HG02642 (cell line): ENCODE data around the gene RNU6-7.
A peak's percentile ranks its signal among the peaks of the same experiment; 100 is the strongest.

ENCODE experiments used
- ATAC-seq: cut with Tn5 transposase; IDR thresholded peaks from one replicate; pipeline ENCODE4 v1.9.1; 2021; ENCODE audit warnings: mild to moderate bottlenecking; ENCODE audit not compliant: unreplicated experiment, poor library complexity

The RNU6-7 gene

DNA sequence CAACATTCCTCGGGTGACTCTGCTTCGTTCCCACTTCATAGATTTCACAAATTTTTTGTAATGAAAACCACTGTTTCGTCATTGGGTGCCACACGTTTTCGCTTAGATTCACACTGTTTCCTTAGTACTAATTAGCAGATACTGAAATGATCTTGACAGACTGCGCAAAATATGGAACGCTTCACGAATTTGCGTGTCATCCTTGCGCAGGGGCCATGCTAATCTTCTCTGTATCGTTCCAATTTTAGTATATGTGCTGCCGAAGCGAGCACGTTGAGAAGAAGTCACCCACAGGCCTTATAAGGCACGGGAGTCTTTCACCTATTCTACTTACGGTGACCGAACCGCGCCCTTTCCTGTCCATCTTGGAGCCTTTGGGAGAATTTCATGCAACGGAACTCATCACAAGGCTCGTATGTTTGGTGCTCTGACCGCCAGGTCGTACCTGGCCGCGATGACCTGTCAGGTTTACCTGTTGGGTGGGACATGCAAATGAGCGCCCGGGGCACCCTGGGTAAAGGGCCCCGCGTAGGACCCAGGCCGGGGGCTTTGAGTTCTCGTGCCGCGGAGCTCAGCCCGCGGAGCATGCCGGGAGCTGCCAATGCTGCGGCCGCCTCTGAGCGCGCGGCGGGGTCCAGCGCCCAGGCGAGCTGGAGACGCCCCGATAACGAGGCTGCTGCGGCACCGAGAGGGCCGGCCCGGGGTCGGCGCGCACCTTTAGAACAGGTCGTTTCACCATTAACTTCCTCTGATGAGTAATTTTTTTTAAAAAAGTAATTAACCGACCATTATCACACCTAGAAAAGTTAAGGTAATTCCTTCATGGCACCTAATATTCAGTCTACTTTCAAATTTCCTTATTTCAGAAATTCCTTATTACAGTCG lies 1.4 kb downstream of the RNU6-7 start, which contains the start of gene RNU6-8:
Gene RNU6-8, minus strand, starts transcription at position 272 of the 885 bp plus-strand sequence.
- ATAC-seq = peak; percentile 77

DNA sequence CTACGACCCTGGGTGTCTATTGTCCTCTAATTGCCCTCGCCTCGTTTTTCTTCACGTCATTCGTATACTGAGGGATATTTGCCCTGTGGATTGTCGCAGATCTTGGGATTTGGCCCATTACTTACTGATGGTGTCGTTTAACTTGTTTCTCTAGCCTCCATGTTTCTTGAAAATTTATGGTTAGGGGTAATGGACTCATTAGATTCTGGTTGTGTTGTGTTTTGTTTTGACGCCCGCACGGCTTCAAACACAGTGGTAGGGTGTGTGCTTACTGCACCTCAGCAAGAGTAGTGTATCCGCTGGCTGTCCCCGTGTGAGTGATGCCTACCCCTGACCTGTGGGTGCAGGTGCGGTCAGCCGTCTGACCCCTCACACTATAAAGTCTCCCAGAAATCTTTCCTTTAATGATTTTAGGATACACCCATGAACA lies 2.1 kb downstream of the RNU6-7 start:
- no peak for ATAC-seq

DNA sequence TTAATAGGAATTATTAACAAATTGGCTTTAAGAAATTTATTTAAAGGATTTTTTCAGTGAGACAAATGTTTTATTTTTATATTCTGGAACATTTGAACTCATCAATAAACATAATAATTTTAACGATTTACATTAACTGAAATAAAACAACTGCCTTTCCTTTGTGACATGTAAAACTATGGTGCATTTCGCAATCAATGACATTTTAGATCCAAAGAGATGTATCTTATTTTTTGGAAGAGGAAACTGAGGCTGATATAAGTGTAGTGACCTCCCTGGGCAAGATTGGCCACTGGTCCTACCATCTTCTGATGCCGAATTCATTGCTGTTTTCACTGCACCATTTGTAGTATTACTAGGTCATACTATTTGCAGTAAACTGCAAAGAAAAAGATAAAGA lies 3.7 kb downstream of the RNU6-7 start:
- no peak for ATAC-seq

GRCh38 chr14:32205984-32206383 lies 4.1 kb downstream of the RNU6-7 start:
- no peak for ATAC-seq

DNA sequence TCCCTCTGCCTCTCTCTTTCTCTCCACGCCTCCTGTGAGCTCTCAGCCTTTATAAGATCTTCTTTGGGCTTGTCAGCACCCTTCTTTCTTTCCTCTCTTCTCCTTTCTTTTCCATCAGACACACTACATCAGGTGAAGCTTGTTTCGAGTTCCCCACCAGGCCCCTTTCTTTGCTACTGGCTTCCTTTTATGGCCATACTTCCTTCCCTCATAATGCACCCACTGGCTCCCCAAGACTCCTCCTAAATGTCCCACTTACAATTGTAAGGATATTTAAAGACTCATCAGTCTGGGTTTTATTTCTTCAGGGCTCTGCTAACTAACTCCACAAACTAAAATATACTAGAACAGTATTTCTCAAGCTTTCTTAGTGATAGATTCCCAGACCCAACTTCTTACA lies 4.7 kb downstream of the RNU6-7 start:
- no peak for ATAC-seq

DNA sequence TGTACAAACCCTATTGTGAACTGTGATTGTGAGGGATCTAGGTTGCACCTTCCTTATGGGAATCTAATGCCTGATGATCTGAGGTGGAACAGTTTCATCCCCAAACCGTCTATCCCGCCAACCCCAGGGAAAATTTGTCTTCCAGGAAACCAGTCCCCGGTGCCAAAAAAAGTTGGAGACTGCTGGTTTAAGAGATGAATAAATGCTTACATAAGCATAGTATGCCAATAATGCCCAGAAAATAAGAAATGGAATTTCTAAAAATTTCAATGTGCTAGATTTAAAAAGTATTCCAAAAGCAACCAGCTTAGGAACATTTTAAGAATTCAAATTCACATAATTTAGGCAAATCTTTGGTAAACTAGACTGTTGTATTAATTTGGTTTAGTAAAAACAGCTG lies 6.6 kb downstream of the RNU6-7 start:
- ATAC-seq = no peak

DNA sequence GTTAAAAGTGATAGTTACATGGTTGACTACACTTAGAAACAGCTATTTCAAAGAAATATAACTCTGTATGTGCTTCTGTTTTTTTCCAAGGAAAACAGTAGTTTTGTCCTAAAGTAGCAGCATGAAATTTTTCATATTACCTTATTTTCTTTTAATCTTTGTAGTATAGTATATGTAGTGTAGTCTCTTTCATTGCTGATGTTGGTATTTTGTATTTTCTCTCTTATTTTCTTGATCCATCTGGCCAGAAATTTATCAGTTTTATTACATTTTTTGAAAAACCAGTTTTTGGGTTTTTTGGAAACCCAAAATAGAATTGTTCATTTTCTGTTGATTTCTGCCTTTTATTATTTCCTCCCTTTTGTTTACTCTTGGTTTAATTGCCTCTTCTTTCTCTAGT lies 7.6 kb downstream of the RNU6-7 start:
- no peak for ATAC-seq

DNA sequence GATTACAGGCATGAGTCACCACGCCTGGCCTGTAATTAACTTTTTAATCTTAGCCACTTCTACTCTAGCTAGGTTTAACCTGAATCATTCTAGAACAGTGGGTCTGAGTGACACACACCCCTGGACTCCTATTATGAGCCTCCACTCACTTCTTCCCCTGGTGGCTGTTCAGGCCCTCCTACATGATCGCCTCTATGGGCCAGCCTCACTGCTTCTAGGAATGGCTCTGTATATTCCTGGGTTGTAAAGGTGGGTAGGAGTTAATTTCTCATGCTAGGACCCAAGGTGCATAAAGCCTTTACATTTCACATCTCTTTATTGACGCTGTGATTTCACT lies 9.2 kb downstream of the RNU6-7 start:
- no peak for ATAC-seq

DNA sequence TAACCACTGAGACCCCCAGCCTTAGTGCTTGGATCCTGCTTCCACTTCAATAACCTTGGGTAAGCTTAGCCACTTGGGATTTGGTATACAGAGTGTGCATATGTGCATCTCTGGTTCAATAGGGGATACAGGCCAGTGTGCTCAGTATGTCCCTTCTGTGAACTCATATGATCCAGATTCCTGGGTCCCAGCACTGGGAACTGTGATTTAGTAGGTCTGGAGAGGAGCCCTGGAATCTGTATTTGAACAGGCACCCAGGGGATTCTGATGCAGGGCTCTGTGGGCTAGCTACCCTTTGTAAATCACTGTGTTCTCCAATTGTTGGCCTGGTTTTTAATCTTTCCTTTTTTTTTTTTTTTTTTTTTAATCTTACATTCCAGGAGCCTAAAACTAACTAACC lies 11.0 kb downstream of the RNU6-7 start:
- ATAC-seq = no peak

- ATAC-seq = no peak
These were observed 15.5 kb downstream of the RNU6-7 start for GRCh38 chr14:32217301-32217700.

DNA sequence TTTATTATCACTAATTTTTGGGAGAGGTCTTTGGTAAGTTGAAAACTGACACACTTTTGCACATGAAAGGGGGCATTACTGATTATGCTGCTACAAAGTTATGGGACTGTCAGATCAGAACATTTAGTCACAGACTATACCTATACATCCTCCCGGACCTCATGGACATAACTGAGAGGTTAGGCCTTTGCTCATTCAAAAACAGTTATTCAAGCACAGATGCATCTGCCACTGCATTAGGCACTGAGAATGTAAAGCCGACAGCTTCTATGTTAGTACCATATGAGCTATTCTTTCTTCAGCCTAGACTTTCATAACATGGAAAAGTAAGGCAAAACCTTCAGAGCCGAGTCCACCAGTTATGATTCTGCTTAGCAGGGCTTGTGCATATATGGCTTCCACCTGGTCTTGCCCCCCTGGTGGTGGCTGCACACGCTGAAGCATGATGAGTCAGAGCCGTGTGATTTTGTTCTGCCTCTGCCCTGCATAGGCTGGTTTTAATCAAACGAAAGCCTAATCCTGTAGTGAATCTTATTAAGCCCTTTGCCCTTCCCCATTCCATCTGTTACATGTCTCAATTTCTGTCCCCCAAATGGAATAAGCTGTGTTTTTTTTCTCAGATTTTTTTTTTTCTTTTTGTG lies 23.0 kb downstream of the RNU6-7 start:
- ATAC-seq = no peak

DNA sequence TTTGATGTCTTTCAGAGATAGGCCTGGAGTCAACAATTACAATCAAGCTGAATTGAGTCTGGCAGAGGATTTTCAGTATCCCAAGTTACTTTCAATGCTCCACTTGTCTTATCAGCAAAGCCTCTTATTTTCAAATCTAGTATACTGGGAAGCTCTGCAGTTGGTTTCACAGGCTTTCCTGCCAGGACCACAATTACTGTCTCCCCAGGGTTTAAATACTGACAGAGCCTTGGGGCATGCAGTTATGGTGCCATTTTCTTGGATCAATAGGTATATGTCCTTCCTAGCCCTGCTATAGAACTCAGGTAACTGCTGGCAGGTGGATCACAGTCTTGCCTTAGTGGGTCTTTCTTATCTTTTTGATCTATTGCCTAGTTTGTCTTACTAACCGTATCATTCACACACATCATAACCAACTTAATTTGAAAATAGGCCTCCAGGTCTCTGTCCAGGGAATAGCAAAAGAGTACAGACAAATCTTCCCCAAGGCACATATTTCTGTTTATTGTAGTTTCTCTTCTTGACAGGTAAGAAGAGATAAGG lies 23.6 kb downstream of the RNU6-7 start:
- no peak for ATAC-seq

DNA sequence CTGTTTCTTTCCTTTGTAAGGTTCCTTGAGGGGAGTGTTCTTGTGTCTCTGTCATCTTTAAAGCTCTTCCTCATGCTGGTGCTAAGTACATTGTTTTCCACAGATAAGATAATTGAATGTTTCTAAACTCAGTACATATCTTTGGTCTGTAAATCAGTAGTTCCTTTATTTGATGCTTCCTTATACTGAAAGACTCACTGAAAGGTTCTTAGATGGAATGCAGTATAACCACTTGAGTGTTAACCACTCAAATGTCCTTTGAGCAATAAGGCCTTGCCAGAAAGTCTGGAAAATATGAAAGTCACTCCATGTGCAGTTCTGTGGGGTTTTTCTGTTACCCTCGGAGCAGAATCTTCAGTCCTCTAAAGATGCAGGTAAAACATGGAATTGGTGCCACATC lies 24.2 kb downstream of the RNU6-7 start:
- no peak for ATAC-seq

DNA sequence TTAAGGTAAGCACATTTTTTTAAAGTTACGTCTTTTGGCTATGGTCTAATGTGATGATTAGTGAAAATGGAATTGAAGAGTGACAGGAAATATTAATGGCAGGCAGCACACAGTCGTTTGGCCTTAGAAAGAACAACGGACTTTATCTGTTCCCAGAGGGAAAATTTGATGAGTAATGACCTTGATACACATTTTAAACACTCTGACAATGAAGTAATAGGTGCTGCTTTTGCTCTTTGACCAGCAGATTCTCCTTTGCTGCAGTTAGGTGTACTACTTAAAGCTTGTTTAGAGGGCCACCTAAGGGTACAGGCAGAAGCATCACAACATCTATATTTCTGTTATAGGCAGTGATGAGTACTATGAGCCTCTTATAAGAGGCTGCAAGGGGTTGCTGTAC lies 28.3 kb downstream of the RNU6-7 start:
- ATAC-seq = no peak

DNA sequence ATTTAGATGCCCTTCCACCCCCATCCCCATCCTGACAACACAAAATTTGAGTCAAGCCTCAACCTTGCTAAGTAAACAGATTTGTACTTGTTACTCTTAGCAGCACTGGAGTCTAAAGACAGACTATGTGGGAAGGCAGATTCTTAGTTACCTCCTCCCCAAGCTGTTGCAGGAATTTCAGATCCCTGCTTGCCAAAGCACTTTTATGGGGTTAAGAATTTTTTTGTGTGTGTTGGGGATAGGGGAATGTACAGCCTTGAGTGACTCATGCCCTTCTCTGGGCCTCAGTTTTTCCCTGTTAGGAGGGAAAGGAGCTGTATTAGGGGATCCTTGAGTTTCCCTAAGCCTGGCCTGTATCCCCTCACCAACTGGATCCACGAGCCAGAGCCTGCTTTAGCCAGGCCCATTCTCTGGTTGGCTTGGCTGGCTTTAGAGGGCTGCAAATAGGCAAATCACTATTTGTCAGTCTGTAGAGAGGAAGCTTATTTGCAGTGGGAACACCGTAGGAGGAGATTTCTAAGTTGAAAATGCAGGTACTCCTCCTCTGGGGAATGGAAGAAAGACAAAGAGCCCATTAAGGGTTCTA lies 28.9 kb downstream of the RNU6-7 start:
- ATAC-seq = no peak

DNA sequence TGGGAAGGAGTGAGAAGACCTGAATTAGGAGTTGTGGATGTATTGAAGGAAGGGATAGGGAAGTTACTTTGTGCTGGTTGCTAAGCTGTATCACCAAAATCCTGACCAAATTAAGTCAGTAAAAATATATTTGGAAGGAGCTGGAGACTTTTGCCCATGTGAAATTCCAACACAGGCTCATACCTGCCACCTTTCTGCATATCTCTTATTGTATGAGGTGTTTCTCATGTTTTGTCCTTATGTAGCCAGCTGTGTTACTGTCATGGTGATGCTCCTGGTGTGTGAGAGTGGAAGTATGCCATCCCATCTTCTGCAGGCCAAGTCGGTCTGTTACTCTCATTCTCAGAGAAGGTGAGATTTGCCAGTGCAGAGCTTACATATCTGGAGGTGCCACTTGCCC lies 30.6 kb downstream of the RNU6-7 start:
- ATAC-seq = no peak

GRCh38 chr14:32233260-32233659 lies 31.4 kb downstream of the RNU6-7 start:
- ATAC-seq = no peak

- ATAC-seq = no peak
These were observed 42.6 kb downstream of the RNU6-7 start for GRCh38 chr14:32244404-32244803.

- no peak for ATAC-seq
These were observed 44.9 kb downstream of the RNU6-7 start for GRCh38 chr14:32246751-32247150.

GRCh38 chr14:32249371-32249770 lies 47.5 kb downstream of the RNU6-7 start:
- no peak for ATAC-seq

- ATAC-seq = no peak
These were observed 47.9 kb downstream of the RNU6-7 start for GRCh38 chr14:32249780-32250179.
